T follicular helper cell (primary cell): ENCODE measurements around the gene KRT81.
"Not testable (repeated sequence)": the region's sequence is repeated elsewhere in the genome, so short reads cannot be mapped to it uniquely, and the experiment has no call there.

Source experiments
- DNase-seq: peaks from one replicate; pipeline ENCODE4 v3.0.0-alpha.2; 2020; ENCODE audit warnings: low read depth

The KRT81 gene

DNA sequence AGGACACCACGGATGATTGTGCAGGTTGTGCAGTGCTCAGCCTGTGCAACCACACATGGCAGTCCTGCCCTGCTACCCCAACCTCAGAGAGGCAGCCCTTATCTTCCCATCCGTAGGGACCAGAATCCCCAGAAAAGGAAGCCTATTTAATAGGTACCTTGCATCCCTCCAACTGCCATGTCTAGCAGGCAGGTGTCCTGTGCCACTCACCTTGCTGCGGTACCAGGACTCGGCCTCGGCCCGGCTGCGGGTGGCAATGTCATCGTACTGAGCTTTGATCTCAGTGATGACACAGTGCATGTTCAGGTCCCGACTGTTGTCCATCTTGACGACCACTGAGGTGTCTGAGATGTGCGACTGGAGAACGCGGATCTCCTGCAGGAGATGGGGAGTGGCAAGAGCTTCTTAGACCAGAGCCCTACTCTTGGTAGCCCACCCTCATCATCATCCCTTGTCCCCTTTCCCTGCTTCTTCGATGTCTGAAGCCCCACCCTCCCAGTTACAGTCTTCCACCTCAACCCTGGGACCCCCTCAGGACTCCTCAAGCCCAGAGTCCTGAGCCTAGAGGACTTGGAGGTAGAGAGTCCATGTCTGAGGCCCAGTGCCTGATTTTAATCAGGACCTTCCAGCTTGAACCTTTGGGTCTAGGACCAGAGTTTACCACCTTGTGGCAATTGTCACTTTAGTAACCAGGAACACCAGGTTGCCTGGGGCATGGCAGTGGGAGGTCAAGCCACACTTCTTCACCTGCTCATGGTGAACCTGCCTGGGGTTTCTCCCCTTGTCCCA, 37.7 kb downstream of the KRT81 start:
- DNase-seq, result no peak

- no peak for DNase-seq
Observed at GRCh38 chr12:52252728-52253343, 38.5 kb downstream of the KRT81 start.

- DNase-seq, result not testable (repeated sequence)
Observed at GRCh38 chr12:52252175-52252615, 39.1 kb downstream of the KRT81 start.

- no peak for DNase-seq
Observed at GRCh38 chr12:52251367-52252051, 39.8 kb downstream of the KRT81 start.

- no peak for DNase-seq
Observed at GRCh38 chr12:52250048-52250990, 41.0 kb downstream of the KRT81 start.

- DNase-seq, result no peak
Observed at GRCh38 chr12:52249511-52250047, 41.8 kb downstream of the KRT81 start.

GRCh38 chr12:52248541-52249461, 42.5 kb downstream of the KRT81 start:
- DNase-seq, result no peak

GRCh38 chr12:52247622-52248540, 43.5 kb downstream of the KRT81 start:
- DNase-seq, result no peak

DNA sequence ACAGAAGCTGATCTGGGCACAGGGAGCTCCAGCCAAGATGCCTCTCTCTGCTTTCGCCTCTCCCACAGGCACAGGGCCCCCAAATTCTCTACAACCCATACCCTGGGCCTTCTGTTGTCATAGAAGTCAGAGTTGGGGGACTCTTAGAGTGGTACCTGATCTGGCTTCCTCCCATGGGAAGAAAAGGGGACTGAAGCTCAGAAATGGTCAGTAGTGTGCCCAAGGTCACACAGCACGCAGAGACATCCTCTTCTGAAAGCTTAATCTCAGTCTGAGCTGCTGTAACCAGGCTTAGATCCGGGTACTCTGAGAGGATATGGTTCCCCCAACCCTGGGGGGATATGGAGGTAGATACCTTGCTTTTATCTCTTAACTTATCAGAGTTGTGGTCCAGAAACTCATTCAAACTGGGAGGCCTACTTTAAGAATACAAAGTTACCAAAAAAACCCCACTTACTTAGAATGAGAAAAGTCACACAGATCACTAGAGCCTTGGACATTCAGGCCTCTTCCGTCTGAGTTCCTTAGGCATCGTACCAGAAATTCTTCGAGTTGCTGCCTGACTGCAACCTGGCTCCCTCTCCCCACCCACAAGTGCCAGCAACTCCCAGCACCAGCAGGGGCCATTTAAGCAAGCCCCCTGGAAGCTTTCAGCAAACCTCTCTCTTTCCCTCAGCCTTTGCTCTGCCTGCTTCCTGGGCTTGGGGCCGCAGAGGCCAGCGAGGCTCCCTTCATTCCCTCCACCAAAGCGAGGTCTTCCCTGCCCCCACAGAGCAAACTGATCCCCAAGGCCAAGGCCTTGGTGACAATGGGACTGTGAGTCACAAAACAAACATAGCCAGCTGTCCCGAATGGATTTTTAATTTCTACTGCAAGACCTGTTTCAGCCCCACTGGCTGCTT, 44.4 kb downstream of the KRT81 start:
- DNase-seq, result no peak

- no peak for DNase-seq
Observed at GRCh38 chr12:52245962-52246569, 45.3 kb downstream of the KRT81 start.

DNA sequence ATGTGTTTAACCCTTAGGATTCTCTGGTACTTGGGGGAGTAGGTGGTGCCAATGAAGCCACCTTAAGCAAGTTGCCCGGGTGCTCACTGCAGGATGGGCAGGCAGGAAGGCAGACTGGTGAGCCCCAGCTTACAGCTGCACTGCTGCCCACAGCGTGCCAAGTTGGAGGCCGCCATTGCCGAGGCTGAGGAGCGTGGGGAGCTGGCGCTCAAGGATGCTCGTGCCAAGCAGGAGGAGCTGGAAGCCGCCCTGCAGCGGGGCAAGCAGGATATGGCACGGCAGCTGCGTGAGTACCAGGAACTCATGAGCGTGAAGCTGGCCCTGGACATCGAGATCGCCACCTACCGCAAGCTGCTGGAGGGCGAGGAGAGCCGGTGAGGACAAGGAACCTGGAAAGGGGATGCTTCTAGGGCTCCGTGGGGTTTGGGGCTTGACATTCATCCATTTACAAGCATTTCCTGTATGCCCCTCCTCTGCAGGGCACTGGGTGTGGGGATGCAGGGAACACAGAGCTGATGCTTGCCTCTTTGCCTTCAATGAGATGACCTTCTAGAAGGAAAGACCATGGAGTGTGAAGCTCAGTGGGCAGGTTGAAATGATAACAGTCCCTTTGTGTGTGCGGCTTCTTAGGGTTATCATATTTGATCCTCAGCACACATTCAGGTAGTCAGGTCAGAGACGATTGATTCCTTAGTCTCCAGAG, 45.9 kb downstream of the KRT81 start:
- DNase-seq, result no peak

- no peak for DNase-seq
Observed at GRCh38 chr12:52244615-52244994, 46.7 kb downstream of the KRT81 start.

DNA sequence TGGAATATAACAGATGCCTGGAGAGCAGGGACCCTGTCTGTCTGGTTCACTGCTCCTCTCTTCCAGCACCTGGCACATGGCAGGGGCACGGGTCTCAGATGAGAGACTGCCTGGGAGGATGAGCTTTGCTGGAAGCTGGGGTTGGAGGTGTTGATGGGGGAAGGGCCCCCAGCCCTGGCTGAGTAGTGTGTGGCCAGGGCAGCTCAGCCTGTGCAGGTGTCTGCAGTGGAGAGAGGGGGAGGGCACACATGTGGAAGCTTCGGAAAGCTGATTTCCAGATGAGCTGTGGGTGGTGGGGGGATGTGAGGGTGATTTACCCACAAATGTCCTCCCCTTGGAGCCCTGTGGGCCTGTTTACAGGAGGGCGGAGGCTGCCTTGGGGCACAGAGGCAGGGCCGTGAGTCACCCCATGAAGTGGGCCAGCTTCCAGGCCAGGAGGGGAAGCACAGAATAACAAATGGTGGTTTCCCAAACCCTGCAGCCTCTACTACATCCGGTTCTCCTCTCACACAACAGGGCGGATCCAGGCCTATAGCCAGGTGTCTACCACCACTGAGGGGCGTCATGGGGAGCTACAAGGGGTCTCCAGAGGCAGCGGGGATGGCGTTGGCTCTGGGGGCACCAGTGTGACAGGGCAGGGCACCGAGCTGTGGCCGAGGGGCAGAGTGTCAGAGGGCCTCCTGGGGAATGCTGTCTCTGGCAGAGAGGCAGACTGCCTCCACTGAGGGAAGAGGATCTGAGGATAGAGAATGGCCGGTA, 47.3 kb downstream of the KRT81 start:
- DNase-seq, result no peak

- no peak for DNase-seq
Observed at GRCh38 chr12:52243259-52243855, 48.0 kb downstream of the KRT81 start.

- DNase-seq, result no peak
Observed at GRCh38 chr12:52242442-52243258, 48.7 kb downstream of the KRT81 start.
